HG02763 (cell line): ENCODE data around the gene CHCHD6.
"Not testable (repeated sequence)": the region's sequence is repeated elsewhere in the genome, so short reads cannot be mapped to it uniquely, and the experiment has no call there.

Source experiments
- ATAC-seq: cut with Tn5 transposase; IDR thresholded peaks from one replicate; pipeline ENCODE4 v1.9.1; 2021; ENCODE audit warnings: mild to moderate bottlenecking, moderate library complexity; ENCODE audit not compliant: unreplicated experiment

CHCHD6 gene

GRCh38 chr3:126765187-126766069, 61.4 kb downstream of the CHCHD6 start:
- ATAC-seq, result no peak

GRCh38 chr3:126766653-126767052, 62.6 kb downstream of the CHCHD6 start:
- ATAC-seq, result no peak

- no peak for ATAC-seq
Observed at GRCh38 chr3:126768903-126769302, 64.9 kb downstream of the CHCHD6 start.

DNA sequence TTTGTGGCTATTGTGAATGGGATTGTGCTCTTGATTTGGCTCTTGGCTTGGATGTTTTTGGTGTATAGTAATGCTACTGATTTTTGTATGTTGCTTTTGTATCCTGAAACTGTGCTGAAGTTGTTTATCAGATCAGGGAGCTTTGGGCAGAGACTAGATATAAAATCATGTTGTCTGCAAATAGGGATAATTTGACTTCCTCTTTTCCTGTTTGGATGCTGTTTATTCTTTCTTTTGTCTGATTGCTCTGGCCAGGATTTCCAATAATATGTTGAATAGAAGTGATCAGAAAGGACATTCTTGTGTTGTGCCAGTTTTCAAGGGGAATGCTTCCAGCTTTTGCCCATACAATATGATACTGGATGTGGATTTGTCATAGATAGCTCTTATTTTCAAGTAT, 66.1 kb downstream of the CHCHD6 start:
- no peak for ATAC-seq

- ATAC-seq, result no peak
Observed at GRCh38 chr3:126773167-126773566, 69.1 kb downstream of the CHCHD6 start.

- no peak for ATAC-seq
Observed at GRCh38 chr3:126773783-126774182, 69.7 kb downstream of the CHCHD6 start.

- no peak for ATAC-seq
Observed at GRCh38 chr3:126777366-126777765, 73.3 kb downstream of the CHCHD6 start.

DNA sequence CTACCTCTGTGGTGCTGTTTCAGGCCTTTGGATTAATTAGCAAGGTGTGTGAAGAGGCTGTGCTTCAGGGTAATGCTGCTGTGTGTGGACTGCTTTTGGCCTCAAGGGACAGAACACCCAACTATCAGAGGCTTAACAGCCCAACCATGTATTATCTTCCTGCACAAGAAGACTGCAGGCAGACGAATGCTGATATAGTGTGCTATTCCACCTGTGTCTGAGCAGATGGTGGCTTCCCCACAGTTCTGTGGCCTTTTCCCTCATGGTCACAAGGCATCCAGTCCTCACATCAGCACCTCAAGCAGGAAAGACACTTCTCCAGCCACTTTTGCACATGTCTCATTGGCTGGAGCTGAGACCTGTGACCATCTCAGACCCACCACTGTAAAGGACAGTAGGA, 76.6 kb downstream of the CHCHD6 start:
- ATAC-seq, result no peak

DNA sequence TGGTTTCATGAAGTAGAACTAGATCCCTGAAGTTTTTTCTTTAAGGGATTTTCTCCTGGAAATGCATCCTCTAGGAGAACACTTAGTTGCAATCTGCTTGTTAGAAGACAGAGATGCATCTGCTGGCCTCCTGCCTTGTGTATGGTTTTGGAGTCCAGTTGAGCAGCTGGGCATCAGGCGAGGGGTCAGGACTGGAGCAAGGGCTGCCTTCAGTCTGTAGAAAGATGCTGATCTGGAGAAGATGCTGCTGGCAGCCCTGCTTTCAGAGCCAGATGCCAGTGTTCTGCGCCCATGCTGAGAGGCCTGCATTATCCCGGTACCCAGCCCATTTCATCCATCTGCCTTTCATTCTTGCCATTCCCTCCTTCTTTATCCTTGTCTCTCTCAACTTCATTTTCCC, 77.4 kb downstream of the CHCHD6 start:
- ATAC-seq, result no peak

- ATAC-seq, result no peak
Observed at GRCh38 chr3:126781889-126782491, 78.0 kb downstream of the CHCHD6 start.

DNA sequence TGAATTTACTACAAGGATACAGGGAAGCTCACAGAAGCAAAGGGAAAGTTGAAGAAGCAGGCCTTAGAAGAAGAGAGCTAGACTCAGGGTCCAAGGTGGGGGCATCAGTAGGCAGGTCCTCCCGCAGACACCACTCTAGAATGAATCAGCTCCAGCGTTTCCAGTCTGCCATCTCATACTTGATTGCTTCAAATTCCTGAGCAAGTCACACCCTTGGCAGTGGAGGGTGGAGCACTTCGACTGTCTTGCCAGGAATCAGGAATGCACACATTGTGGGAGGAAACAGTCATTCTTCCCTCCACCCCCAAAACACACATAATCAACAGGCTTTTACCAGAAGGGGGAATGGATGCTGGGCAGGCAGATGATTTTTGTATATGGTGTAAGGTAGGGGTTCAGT, 78.5 kb downstream of the CHCHD6 start:
- no peak for ATAC-seq

- no peak for ATAC-seq
Observed at GRCh38 chr3:126784254-126784653, 80.2 kb downstream of the CHCHD6 start.

- ATAC-seq, result not testable (repeated sequence)
Observed at GRCh38 chr3:126791320-126791719, 87.3 kb downstream of the CHCHD6 start.

DNA sequence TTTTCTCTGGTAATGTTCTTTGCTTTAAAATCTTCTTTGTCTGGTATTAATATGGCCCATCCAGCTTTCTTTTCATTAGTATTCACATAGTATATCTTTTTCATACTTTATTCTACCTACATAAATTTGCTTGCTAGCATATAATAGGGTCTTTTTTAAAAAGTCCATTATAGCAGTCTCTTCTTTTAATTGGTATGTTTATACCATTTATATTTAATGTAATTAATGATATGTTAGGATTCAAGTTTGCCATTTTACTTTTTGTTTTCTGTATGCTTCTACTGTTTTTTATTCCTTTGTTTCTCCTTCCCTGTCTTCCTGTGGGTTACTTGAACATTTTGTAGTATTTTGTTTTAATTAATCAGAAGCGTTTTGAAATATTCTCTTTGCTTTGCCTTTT, 89.0 kb downstream of the CHCHD6 start:
- ATAC-seq, result no peak

- no peak for ATAC-seq
Observed at GRCh38 chr3:126797563-126797962, 93.5 kb downstream of the CHCHD6 start.

DNA sequence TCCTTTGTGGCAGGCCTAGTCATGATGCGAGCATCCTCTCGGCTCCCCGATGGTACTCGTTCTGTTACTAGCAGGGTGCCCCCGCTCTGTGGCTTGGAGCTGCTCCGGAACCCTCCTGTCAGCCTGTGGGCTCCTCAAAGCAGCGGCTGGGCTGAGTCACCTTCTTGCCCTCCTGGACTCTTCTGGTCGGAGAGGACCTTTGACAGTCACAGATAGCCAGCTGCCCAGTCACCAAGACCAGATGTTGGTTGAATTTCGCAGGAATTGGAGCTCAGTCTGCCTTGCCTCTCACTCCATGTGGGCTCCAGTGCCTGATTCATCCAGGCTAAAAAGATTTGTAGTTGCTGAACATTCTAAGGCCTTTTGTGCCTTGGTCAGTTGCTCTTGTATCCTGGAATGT, 94.5 kb downstream of the CHCHD6 start:
- no peak for ATAC-seq

DNA sequence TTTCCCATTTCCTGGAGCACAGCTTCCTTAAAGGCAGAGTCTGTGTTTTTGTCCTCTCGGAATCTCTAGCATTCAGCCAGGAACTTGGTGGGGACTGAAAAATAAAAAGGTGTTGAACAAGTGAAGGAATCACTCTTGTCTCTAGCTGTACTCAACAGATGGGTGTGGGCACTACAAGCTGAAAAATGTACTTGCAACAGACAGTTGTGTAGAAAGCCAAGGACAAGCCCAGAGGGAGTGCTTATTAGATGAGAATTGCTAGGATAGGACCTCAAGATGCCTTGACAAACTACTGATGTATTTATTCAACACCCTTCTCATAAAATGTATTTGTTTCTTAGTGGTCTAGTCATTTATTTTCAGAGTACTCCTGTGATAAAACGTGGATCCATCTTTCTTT, 95.1 kb downstream of the CHCHD6 start:
- no peak for ATAC-seq

- not testable (repeated sequence) for ATAC-seq
Observed at GRCh38 chr3:126801312-126801711, 97.3 kb downstream of the CHCHD6 start.

DNA sequence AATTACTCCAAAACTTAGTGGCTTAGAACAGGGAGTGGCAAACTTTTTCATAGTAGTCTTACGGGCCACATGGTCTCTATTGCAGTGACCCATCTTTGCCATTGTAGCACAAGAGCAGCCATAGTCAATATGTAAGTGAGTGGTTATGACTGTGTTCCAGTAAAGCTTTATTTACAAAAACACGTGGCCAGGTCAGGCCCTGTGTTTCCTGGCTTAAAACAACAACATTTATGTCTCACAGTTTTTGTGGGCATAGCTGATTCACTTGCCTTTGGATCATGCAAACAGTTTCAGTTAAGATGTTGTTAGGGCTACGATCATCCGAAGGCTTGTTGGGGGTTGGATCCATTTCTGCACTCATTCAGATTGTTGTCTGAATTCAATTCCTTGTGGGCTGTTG, 103.8 kb downstream of the CHCHD6 start:
- no peak for ATAC-seq

DNA sequence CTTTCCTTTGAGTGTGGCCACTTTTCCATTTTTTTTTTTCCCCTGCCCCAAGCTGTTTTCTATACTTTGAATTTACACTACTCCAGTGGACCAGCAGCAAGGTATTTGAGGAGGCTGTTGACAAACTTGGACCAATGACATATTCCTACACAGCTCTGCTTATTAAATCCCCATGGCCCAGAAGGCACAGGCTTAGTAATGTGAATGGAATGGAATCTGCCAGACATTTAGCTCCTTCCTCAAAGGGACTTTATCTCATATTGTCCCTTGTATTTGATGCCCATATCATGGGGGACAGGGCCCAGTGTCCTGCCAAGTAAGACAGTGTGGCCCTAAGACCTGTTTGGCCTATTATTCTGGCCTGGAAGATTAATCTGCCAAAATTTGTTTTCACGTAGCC, 107.5 kb downstream of the CHCHD6 start:
- no peak for ATAC-seq

GRCh38 chr3:126816298-126816697, 112.3 kb downstream of the CHCHD6 start:
- no peak for ATAC-seq

- ATAC-seq, result no peak
Observed at GRCh38 chr3:126816986-126817777, 113.1 kb downstream of the CHCHD6 start.
